Keratinocyte (primary cell): Measurements from ENCODE around the gene RTEL1.
"Not testable (repeated sequence)": the region's sequence is repeated elsewhere in the genome, so short reads cannot be mapped to it uniquely, and the experiment has no call there.

Experiments
- CTCF ChIP-seq, 3 experiments: IDR thresholded peaks in 1 of 3; conservative IDR thresholded peaks in 1 of 3; optimal IDR thresholded peaks in 1 of 3; 2 replicates in 2 of 3; 3 replicates in 1 of 3; pipeline versions ENCODE3 to v1.5.1; 2011; ENCODE audit warnings: low read length in 3 of 3, mild to moderate bottlenecking in 3 of 3, moderate library complexity in 2 of 3, control low read depth in 1 of 3, inconsistent platforms in 1 of 3; ENCODE audit not compliant: insufficient read depth in 2 of 3; ENCODE audit errors: extremely low read depth in 1 of 3
- EZH2 ChIP-seq: IDR thresholded peaks from one replicate; pipeline ENCODE4 v1.6.1; 2012; ENCODE audit warnings: inconsistent platforms, mild to moderate bottlenecking, low read length, moderate library complexity

- not testable (repeated sequence) for TF ChIP-seq EZH2; CTCF (optimal IDR thresholded peaks at IDR 0.05 in 1 of 3, IDR thresholded peaks at IDR 0.05 in 1 of 3, conservative IDR thresholded peaks at IDR 0.05 in 1 of 3; ENCODE audit: extremely low read depth in 1 of 3, insufficient read depth in 2 of 3, low read length in 3 of 3)
These were observed 27.2 kb upstream of the RTEL1 start for GRCh38 chr20:63630956-63631355.
